Ammon's horn (tissue), 1 donor: Measurements from ENCODE around the gene REEP1.
"Not testable (repeated sequence)": the region's sequence is repeated elsewhere in the genome, so short reads cannot be mapped to it uniquely, and the experiment has no call there.

Source experiments
- DNase-seq: peaks from one replicate; pipeline ENCODE4 v3.0.0-alpha.2; 2016; ENCODE audit warnings: low spot score

The REEP1 gene

DNA sequence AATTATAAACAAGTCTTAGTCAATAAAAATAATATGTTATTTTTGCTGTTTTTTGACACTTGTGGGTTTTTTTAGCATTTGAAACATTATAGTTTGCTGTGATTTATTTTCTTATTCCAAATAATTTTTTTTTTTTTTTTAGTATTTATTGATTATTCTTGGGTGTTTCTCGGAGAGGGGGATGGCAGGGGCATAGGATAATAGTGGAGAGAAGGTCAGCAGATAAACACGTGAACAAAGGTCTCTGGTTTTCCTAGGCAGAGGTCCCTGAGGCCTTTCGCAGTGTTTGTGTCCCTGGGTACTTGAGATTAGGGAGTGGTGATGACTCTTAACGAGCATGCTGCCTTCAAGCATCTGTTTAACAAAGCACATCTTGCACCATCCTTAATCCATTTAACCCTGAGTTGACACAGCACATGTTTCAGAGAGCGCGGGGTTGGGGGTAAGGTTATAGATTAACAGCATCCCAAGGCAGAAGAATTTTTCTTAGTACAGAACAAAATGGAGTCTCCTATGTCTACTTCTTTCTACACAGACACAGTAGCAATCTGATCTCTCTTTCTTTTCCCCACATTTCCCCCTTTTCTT lies 8.5 kb upstream of the REEP1 start:
- DNase-seq: not testable (repeated sequence)

DNA sequence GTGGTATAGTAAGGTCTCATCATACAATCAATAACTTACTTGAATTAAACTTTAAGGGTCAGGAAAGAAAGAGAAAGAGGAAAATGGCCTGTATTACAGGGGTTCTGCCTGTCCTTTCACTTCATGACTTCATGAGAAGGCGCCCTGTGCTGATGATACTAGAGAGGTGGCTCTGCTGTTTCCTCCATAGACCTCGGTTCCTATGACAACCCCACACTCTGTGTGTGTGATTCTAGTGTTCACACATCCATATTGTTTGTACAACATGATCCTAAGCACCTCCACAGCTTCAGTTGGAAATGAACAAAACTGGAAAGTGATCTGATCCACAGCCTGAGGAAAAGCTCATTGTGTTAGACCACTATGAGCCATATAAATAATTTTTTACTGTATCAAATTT lies 7.0 kb upstream of the REEP1 start:
- DNase-seq: no peak

GRCh38 chr2:86342488-86342887 lies 5.1 kb upstream of the REEP1 start:
- DNase-seq: no peak

- no peak for DNase-seq
Measured at GRCh38 chr2:86341470-86341869, 4.0 kb upstream of the REEP1 start.

- DNase-seq: no peak
Measured at GRCh38 chr2:86338778-86339295, 1.4 kb upstream of the REEP1 start.

DNA sequence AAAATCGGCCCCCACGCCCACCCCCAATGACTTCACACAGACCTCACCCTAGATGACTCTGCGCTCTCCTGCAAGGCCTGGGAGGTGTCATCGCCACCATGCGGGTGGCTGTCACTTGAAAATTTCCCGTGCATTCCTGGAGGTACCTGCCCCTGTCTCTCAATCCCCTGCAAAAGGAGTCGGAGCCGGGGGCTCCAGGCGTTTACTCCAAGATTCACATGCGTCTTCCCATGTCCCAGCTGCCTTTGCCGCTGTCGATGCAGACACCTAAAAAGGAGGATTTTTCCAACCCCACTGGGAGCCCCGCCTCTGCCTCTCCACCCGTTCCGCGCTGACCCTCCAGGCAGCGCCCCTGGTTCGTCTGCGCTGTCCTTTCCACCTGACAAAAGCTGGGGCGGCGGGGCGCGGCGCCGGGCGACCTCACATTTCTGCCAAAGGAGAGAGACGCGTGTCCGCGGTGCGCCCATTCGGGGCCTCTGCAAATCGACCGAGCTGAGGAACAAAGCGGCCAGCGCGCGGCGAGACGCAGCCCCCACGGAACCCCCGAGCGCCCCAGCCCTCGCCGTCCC lies 667 bp downstream of the REEP1 start:
- peak; percentile 16 for DNase-seq

- no peak for DNase-seq
Measured at GRCh38 chr2:86335865-86336674, 1.4 kb downstream of the REEP1 start.

GRCh38 chr2:86333378-86333777 lies 4.0 kb downstream of the REEP1 start:
- no peak for DNase-seq

GRCh38 chr2:86332654-86333053 lies 4.8 kb downstream of the REEP1 start:
- DNase-seq: no peak

DNA sequence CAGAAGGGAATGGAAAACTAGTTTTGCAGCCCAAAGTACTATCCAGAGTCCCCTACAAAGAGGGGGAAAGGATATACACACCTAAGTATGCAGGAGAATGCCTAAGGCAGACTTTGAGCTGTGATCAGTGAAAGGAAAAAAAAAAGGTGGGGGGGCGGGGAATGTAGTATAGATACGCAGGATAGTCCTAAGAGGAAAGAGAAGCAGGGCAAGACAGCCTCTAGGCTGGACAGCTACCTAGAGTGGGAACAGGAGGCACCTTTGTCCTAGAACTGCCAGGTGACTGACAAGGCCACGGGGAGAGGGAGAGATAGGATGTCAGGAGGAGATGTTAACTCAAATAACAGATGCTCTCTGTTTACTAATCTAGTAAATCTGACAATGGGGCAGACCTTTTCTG lies 6.0 kb downstream of the REEP1 start:
- no peak for DNase-seq

- no peak for DNase-seq
Measured at GRCh38 chr2:86330001-86330400, 7.4 kb downstream of the REEP1 start.

DNA sequence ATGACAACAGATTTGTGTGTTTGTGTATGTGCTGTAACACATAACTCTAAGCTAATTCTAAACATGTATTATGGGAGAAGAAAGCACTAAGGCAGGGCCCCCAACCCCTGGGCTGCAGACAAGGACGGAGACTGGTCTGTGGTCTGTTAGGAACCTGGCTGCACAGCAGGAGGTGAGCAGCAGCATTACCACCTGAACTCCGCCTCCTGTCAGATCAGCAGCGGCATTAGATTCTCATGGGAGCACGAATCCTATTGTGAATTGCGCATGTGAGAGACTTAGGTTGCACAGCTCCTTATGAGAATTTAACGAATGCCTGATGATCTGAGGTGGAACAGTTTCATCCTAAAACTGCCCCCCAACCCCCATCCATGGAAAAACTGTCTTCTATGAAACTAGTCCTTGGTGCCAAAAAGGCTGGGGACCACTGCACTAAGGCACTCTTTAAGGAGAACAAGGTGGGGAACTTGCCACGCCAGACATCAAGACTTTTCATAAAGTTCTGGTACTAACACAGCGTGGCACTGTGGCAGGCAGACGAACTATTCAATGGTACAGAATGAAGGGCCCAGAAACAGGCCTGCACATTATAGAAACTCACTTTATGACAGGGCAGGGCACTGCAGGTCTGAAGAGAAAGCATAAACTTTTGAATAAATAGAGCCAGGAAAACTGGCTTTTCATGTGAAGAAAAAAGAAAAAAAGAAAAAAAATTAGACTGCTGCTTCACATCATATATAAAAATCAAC lies 14.0 kb downstream of the REEP1 start:
- DNase-seq: no peak

DNA sequence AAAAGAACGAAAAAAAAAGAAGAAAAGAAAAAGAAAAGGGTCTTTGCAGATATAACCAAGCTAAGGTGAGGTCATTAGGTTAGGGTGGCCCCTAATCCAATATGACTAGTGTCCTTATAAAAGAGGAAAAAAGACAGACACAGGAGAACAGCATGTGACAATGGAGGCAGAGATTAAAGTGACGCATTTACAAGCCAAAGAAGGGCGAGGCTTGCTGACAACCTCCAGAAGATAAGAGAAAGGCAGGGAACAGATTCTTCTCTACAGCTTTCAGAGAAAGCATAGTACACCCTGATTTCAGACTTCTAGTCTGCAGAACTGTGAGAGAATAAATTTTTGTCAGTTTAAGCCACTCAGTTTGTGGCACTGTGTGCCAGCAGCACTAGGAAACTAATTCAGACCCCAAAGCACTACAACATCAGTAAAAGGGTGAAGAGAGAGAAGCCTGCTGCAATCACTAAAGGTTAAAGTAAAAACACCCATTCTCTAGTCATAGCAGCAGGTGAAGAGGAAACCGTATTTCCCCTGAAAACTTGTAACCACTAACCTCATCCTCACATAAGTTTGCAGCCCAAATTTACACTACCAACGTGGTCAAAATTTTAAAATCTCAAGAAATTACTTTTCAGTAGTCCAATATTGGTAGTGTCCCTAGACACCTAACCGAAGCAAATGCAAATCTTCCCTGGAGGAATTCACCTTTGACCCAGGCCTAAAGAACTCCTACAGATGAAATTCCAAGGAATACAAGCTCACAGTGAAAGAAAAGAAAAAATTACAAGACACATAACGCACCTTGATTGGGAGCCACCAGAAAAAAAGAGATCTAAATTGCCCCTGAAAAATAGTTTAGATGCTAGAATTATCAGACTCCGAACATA lies 17.5 kb downstream of the REEP1 start:
- DNase-seq: no peak

- DNase-seq: no peak
Measured at GRCh38 chr2:86315084-86315483, 22.3 kb downstream of the REEP1 start.

GRCh38 chr2:86314125-86314524 lies 23.3 kb downstream of the REEP1 start:
- no peak for DNase-seq

DNA sequence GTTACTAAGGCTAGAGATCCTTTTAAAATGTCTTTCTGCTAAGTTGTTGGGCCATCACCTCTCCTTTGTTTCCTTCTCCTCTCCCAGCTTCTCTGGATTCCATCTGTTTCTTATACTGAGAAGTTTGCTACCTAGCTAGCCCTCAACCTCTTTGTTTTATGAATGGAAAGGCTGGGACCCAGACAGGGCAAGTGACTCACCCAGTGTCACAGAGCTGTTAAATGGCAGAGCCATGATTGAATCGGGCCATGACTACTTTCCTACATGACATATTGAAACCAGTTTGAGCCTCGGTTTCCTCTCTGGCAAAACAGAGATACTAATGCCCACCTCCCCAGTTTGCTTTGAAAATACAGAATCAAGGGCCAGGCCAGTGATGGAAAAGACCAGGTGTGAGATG lies 24.1 kb downstream of the REEP1 start:
- no peak for DNase-seq

DNA sequence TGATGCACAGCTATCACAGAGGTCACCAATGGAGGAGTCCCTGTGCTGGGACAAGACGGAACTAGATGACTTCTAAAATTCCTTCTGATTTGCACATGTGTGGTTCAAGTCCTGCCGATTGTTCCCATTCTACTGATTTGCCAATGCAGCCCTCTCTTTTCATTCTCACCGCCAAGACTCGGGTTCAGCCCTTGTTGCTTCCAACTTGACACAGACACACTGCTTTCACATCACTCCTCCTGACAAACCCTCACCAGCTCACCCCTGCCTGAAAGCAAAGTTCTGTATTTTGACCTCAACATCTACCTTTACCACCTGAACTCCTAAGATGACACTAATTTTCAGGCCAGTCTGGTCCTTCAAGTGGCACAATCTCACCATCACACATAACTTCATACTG lies 25.5 kb downstream of the REEP1 start:
- no peak for DNase-seq

- DNase-seq: no peak
Measured at GRCh38 chr2:86309966-86310365, 27.5 kb downstream of the REEP1 start.

DNA sequence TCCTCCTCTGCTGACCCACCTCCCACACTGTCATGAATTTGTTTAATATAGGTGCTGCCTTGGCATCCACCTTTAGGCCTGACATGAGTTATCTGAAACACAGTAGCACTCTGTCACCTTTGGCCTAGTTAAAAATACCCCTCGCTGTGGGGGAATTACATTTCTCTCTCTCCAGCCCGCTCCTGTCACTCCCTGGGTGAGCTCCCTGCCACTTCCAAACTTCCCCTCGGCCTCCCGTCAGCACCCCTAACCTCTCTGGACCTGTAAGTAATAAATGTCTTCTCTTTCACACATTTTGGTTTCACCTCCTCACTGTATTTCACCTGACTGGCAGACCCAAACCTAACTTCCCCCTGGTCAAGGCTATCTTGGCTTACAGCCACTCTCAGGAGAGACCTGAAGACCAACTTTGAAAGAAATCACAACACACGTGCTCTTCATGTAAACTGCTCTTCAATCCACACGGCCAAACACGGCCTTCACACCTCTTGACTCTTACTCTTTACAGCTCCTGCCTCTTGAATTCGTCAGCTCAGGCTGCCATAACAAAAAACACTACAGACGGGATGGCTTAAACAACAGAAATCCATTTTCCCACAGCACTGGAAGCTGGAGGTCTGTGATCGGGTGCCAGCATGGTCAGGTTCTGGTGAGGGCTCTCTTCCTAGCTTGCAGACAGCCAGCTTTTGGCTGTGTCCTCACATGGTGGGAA lies 28.3 kb downstream of the REEP1 start:
- no peak for DNase-seq

DNA sequence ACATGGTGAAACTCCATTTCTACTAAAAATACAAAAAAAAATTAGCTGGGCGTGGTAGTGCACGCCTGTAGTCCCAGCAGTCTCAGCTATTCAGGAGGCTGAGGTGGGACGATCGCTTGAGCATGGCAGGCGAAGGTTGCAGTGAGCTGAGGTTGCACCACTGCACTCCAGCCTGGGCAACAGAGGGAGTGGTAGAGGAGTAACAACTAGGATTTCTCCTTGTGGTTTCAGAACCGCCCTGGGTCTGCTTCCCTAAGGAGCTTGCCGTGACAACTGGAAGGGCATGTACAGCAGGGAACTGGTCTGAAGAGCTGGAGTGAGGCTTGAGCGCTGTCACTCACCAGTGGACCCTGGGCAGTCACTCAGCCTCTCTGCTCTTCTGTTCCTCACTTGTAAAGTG lies 29.1 kb downstream of the REEP1 start:
- DNase-seq: no peak

DNA sequence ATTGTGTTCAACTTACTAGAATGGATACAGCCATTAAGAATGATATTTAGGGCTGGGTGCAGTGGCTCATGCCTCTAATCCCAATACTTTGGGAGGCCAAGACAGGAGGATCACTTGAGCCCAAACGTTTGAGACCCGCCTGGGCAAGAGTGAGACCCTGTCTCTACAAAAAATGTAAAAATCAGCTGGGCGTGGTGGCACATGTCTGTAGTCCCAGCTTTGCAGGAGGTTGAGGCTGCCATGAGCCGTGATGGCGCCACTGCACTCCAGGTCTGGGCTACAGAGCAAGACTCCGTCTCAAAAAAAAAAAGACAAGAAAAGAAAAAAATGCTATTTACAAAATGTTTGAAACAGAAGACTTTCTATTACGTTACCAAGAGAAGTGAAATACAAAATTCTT lies 30.0 kb downstream of the REEP1 start:
- DNase-seq: no peak
